SK-N-SH treated with all-trans-retinoic acid at 6 μM for 48 hours (cell line): ENCODE data around the gene MYO16.

Experiments used
- ATAC-seq: fragments of 200-7000 bp; cut with Tn5 transposase; 3 replicates; pipeline ENCODE4 v1.9.1; 2020; ENCODE audit warnings: mild to moderate bottlenecking, moderate library complexity
- ARNTL ChIP-seq: fragments of 450-650 bp; formaldehyde crosslinking; IDR thresholded peaks from 2 replicates; pipeline ENCODE4 v1.5.0; 2020; ENCODE audit warnings: low read depth, mild to moderate bottlenecking, moderate library complexity, borderline replicate concordance
- BACH2 ChIP-seq: fragments of 250-450 bp; sonication (Bioruptor Pico); IDR thresholded peaks from 2 replicates; pipeline ENCODE4 v1.9.0; 2021; ENCODE audit warnings: mild to moderate bottlenecking, borderline replicate concordance
- CSDC2 ChIP-seq: fragments of 250-450 bp; sonication (Bioruptor Pico); IDR thresholded peaks from 2 replicates; pipeline ENCODE4 v1.5.0; 2020; ENCODE audit warnings: mild to moderate bottlenecking, moderate library complexity
- CSRNP3 ChIP-seq: fragments of 250-450 bp; sonication (Bioruptor Pico); IDR thresholded peaks from 2 replicates; pipeline ENCODE4 v1.5.1; 2021; ENCODE audit warnings: mild to moderate bottlenecking, moderate library complexity
- ESRRG ChIP-seq: fragments of 250-450 bp; sonication (Bioruptor Pico); IDR thresholded peaks from 2 replicates; pipeline ENCODE4 v1.6.1; 2021; ENCODE audit warnings: mild to moderate bottlenecking
- GLIS3 ChIP-seq: fragments of 250-450 bp; sonication (Bioruptor Pico); IDR thresholded peaks from 2 replicates; pipeline ENCODE4 v1.5.0; 2020; ENCODE audit warnings: mild to moderate bottlenecking, moderate library complexity
- ISL1 ChIP-seq: fragments of 250-450 bp; sonication (Bioruptor Pico); IDR thresholded peaks from 2 replicates; pipeline ENCODE4 v2.1.2; 2022; ENCODE audit warnings: mild to moderate bottlenecking, moderate library complexity
- OSR1 ChIP-seq: fragments of 250-450 bp; sonication (Bioruptor Pico); IDR thresholded peaks from 2 replicates; pipeline ENCODE4 v1.8.0; 2022; ENCODE audit warnings: moderate library complexity, mild to moderate bottlenecking, inconsistent platforms
- PPARA ChIP-seq: fragments of 250-450 bp; sonication (Bioruptor Pico); IDR thresholded peaks from 2 replicates; pipeline ENCODE4 v1.5.0; 2020; ENCODE audit warnings: mild to moderate bottlenecking, borderline replicate concordance
- SNAI2 ChIP-seq: fragments of 250-450 bp; sonication (Bioruptor Pico); IDR thresholded peaks from 2 replicates; pipeline ENCODE4 v1.5.0; 2020; ENCODE audit warnings: mild to moderate bottlenecking, moderate library complexity
- TOX ChIP-seq: fragments of 250-450 bp; sonication (Bioruptor Pico); IDR thresholded peaks from 2 replicates; pipeline ENCODE4 v1.8.0; 2021; ENCODE audit warnings: mild to moderate bottlenecking, moderate library complexity, borderline replicate concordance
- ZC3H10 ChIP-seq: fragments of 250-450 bp; sonication (Bioruptor Pico); IDR thresholded peaks from 2 replicates; pipeline ENCODE4 v1.5.1; 2021; ENCODE audit warnings: mild to moderate bottlenecking, moderate library complexity
- ZFP3 ChIP-seq: fragments of 250-450 bp; sonication (Bioruptor Pico); IDR thresholded peaks from 2 replicates; pipeline ENCODE4 v1.5.0; 2020; ENCODE audit warnings: mild to moderate bottlenecking, moderate library complexity
- ZFP30 ChIP-seq: fragments of 450-650 bp; formaldehyde crosslinking; IDR thresholded peaks from 2 replicates; pipeline ENCODE4 v1.5.0; 2022; ENCODE audit warnings: mild to moderate bottlenecking, moderate library complexity
- ZNF565 ChIP-seq: fragments of 450-650 bp; formaldehyde crosslinking; conservative IDR thresholded peaks from 2 replicates; pipeline ENCODE4 v1.5.0; 2020; ENCODE audit warnings: low read depth, mild to moderate bottlenecking, moderate library complexity
- TF ChIP-seq, protein P1 (sequence below): fragments of 250-450 bp; sonication (Bioruptor Pico); IDR thresholded peaks from 2 replicates; pipeline ENCODE4 v1.5.0; 2020; ENCODE audit warnings: mild to moderate bottlenecking, moderate library complexity
- TF ChIP-seq, protein P2 (sequence below): fragments of 250-450 bp; sonication (Bioruptor Pico); IDR thresholded peaks from 2 replicates; pipeline ENCODE4 v1.8.0; 2020; ENCODE audit warnings: mild to moderate bottlenecking, moderate library complexity, borderline replicate concordance
- TF ChIP-seq, protein P3 (sequence below): fragments of 250-450 bp; sonication (Bioruptor Pico); IDR thresholded peaks from 2 replicates; pipeline ENCODE4 v1.5.1; 2020; ENCODE audit warnings: low read depth, mild to moderate bottlenecking, moderate library complexity

The MYO16 gene

GRCh38 chr13:109231888-109232287 lies 602.5 kb downstream of the MYO16 start (continued):
- TF ChIP-seq, protein P1, sequence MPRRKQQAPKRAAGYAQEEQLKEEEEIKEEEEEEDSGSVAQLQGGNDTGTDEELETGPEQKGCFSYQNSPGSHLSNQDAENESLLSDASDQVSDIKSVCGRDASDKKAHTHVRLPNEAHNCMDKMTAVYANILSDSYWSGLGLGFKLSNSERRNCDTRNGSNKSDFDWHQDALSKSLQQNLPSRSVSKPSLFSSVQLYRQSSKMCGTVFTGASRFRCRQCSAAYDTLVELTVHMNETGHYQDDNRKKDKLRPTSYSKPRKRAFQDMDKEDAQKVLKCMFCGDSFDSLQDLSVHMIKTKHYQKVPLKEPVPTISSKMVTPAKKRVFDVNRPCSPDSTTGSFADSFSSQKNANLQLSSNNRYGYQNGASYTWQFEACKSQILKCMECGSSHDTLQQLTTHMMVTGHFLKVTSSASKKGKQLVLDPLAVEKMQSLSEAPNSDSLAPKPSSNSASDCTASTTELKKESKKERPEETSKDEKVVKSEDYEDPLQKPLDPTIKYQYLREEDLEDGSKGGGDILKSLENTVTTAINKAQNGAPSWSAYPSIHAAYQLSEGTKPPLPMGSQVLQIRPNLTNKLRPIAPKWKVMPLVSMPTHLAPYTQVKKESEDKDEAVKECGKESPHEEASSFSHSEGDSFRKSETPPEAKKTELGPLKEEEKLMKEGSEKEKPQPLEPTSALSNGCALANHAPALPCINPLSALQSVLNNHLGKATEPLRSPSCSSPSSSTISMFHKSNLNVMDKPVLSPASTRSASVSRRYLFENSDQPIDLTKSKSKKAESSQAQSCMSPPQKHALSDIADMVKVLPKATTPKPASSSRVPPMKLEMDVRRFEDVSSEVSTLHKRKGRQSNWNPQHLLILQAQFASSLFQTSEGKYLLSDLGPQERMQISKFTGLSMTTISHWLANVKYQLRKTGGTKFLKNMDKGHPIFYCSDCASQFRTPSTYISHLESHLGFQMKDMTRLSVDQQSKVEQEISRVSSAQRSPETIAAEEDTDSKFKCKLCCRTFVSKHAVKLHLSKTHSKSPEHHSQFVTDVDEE (CRISPR knock-in tag) = no peak
- TF ChIP-seq ESRRG (no peak), GLIS3 (CRISPR knock-in tag) (no peak), SNAI2 (CRISPR knock-in tag) (no peak), ZFP30 (CRISPR knock-in tag) (no peak), CSRNP3 (CRISPR knock-in tag) (no peak), ARNTL (no peak), OSR1 (CRISPR knock-in tag) (no peak)

GRCh38 chr13:109233293-109233692 lies 603.9 kb downstream of the MYO16 start:
- no peak for ATAC-seq
- TF ChIP-seq ZFP3 = no peak
- TF ChIP-seq, all 23 proteins: peak for 0

DNA sequence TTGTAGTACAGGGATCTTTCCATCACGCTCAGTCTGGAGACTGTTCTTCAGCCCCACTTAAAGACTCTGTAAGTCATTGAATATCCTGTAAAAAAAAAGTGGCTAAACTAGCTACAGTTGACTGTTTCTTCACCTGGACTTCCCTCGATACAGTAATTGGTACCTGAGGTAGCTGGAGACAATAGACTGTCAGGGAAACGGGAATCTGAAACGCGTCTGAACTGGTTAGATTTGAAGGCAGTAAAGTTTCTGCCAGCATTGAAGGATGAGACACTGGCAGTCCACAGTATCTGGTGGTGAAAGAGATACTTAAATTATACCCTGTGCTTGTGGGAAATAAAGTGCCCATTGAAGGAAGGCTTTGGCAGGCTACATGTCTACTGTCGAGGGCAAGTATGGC lies 606.5 kb downstream of the MYO16 start:
- TF ChIP-seq ARNTL (no peak), ZC3H10 (CRISPR knock-in tag) (no peak), CSDC2 (no peak), BACH2 (CRISPR knock-in tag) (no peak), TOX (CRISPR knock-in tag) (no peak), ISL1 (no peak), SNAI2 (CRISPR knock-in tag) (no peak), ESRRG (no peak), ZFP30 (CRISPR knock-in tag) (no peak), ZNF565 (CRISPR knock-in tag) (no peak), PPARA (CRISPR knock-in tag) (no peak)
- TF ChIP-seq, protein P2, sequence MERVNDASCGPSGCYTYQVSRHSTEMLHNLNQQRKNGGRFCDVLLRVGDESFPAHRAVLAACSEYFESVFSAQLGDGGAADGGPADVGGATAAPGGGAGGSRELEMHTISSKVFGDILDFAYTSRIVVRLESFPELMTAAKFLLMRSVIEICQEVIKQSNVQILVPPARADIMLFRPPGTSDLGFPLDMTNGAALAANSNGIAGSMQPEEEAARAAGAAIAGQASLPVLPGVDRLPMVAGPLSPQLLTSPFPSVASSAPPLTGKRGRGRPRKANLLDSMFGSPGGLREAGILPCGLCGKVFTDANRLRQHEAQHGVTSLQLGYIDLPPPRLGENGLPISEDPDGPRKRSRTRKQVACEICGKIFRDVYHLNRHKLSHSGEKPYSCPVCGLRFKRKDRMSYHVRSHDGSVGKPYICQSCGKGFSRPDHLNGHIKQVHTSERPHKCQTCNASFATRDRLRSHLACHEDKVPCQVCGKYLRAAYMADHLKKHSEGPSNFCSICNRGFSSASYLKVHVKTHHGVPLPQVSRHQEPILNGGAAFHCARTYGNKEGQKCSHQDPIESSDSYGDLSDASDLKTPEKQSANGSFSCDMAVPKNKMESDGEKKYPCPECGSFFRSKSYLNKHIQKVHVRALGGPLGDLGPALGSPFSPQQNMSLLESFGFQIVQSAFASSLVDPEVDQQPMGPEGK = no peak
- no peak for ATAC-seq

- no peak for TF ChIP-seq BACH2 (CRISPR knock-in tag)
- TF ChIP-seq ISL1 = 0 out of 2 replicates have a peak, but pooled peaks have one; percentile 16
- no peak for ATAC-seq
Measured at GRCh38 chr13:109241160-109241559, 611.7 kb downstream of the MYO16 start.

- peak; percentile 98 for ATAC-seq
Measured at GRCh38 chr13:109243311-109243951, 614.0 kb downstream of the MYO16 start.

More at GRCh38 chr13:109243311-109243951, 614.0 kb downstream of the MYO16 start:
- TF ChIP-seq, protein P3, sequence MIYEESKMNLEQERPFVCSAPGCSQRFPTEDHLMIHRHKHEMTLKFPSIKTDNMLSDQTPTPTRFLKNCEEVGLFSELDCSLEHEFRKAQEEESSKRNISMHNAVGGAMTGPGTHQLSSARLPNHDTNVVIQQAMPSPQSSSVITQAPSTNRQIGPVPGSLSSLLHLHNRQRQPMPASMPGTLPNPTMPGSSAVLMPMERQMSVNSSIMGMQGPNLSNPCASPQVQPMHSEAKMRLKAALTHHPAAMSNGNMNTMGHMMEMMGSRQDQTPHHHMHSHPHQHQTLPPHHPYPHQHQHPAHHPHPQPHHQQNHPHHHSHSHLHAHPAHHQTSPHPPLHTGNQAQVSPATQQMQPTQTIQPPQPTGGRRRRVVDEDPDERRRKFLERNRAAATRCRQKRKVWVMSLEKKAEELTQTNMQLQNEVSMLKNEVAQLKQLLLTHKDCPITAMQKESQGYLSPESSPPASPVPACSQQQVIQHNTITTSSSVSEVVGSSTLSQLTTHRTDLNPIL = no peak
- 0 out of 2 replicates have a peak, but pooled peaks have one; percentile 2 for TF ChIP-seq TOX (CRISPR knock-in tag)
- TF ChIP-seq, all 23 proteins: peak for 1
